Measurements from ENCODE around the gene CLCA1.

Gene CLCA1, protein sequence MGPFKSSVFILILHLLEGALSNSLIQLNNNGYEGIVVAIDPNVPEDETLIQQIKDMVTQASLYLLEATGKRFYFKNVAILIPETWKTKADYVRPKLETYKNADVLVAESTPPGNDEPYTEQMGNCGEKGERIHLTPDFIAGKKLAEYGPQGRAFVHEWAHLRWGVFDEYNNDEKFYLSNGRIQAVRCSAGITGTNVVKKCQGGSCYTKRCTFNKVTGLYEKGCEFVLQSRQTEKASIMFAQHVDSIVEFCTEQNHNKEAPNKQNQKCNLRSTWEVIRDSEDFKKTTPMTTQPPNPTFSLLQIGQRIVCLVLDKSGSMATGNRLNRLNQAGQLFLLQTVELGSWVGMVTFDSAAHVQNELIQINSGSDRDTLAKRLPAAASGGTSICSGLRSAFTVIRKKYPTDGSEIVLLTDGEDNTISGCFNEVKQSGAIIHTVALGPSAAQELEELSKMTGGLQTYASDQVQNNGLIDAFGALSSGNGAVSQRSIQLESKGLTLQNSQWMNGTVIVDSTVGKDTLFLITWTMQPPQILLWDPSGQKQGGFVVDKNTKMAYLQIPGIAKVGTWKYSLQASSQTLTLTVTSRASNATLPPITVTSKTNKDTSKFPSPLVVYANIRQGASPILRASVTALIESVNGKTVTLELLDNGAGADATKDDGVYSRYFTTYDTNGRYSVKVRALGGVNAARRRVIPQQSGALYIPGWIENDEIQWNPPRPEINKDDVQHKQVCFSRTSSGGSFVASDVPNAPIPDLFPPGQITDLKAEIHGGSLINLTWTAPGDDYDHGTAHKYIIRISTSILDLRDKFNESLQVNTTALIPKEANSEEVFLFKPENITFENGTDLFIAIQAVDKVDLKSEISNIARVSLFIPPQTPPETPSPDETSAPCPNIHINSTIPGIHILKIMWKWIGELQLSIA

DNA sequence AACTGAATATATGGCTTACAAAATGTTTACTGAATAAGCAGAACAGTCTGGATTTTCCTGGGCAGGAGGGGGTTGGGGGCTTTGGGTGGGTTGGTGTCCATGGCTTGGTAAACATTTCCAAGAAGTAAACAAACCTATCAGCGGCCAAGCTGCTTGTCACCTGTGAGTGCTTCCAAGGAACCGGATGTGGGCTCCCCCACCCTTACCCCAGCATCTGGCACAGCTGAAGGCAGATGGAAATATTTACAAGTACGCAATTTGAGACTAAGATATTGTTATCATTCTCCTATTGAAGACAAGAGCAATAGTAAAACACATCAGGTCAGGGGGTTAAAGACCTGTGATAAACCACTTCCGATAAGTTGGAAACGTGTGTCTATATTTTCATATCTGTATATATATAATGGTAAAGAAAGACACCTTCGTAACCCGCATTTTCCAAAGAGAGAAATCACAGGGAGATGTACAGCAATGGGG lies at the start of gene CLCA1:
CLCA1 (plus strand) TSS at position 427 of the 477 bp plus-strand sequence; CDS start at position 472, 45 bp downstream.
- DNase-seq (ENCODE audit: low read depth in 3 of 3), result no peak

DNA sequence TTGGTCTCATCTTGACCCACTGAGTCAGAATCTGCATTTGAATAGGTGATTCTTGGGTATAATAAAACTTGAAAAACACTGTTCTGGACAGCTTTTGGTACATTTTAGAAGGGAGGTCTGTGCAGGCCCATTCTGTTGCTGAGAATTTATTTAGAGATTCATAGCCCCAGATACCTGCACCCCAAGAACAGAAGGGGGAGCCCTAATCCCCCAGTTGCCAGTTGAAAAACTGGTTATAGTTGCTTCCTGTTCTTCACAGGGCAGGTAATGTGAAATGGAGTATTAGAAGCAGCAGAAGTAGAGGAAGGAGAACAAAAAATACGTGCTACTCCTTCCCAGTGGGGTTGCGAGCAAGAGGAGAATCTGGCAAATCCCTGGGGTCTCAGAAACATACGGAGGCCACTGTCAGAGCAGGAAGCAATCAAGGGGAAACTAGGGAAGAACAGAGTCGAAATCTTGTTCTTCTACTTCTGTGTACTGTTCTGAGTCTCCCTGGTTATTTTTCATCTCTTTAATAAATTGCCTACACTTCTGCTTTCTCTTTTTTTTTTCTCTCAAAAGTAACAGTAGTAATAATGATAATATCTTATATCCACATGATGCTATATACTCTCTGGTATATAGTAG lies 49.3 kb upstream of the CLCA1 start:
- no peak for DNase-seq (ENCODE audit: low read depth in 3 of 3)

DNA sequence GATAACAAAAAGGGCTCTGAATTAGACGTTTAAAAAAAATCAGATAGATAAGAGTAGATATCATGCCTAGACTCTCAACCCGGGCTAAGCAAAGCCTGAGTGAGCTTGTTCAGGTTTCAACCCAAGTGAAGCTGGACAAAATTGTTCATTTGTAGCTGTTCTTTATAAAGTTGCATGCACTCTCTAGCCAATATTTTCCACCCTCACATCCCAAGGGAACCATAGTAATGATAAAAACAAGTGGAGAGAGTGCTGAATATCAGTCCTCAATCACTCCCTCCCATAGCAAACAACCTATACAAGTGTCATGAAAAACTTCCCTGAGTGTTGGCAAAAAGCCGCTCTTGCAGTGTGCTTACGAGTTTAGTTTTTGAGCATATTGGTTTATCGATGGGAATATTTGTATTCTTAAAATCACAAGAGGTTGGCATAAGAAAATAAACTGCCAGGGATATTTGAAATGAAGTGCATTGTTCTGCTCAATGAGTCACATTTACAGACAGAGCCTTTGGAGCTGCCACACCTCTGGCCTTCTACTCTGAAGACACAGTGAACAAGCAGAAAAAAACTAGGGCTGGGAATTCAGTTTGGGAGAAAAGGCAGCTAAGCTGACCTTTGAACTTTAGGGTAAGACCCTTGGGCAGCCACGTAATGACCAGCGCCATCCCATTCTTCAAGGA lies 47.0 kb upstream of the CLCA1 start:
- no peak for DNase-seq (ENCODE audit: low read depth in 3 of 3)

DNA sequence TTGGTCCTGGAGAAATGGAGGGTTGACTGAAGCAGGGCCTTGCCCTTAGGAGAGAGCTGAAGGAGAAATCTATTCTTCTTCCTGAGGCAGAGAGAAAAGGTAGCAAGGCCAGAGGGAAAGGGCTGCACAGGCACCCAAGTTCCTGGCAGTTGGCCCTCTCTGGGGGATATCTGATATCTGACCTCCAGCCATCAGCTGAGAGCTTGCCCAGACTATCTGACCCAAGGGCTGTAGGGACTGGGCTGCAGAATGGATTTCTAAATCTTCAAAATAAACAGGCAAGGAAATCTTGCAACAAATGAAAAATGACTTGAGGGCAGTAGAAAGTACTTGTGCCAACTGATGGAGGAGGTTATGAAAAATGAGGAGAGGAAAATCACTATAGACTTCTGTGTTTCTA lies 45.3 kb upstream of the CLCA1 start:
- no peak for DNase-seq (ENCODE audit: low read depth in 3 of 3)

DNA sequence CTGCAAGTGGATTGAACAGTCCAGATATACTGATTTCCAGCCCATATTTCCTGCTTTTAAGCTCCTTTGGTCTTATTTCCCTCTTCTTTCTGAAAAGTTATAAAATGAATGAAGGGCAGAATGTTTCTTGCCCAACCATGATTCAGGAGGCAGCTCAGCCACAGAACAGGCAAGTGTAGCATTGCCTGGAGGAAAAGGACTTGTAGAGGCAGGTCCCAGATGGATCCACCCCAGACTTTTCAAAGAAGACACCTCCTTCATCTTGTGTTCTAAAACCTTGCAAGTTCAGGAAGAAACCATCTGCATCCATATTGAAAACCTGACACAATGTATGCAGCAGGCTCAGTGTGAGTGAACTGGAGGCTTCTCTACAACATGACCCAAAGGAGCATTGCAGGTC lies 44.9 kb upstream of the CLCA1 start, which contains the start of gene CLCA2:
CLCA2 (plus strand) TSS at position 299 of the 400 bp plus-strand sequence; CDS start at position 376, 77 bp downstream.
- no peak for DNase-seq (ENCODE audit: low read depth in 3 of 3)

DNA sequence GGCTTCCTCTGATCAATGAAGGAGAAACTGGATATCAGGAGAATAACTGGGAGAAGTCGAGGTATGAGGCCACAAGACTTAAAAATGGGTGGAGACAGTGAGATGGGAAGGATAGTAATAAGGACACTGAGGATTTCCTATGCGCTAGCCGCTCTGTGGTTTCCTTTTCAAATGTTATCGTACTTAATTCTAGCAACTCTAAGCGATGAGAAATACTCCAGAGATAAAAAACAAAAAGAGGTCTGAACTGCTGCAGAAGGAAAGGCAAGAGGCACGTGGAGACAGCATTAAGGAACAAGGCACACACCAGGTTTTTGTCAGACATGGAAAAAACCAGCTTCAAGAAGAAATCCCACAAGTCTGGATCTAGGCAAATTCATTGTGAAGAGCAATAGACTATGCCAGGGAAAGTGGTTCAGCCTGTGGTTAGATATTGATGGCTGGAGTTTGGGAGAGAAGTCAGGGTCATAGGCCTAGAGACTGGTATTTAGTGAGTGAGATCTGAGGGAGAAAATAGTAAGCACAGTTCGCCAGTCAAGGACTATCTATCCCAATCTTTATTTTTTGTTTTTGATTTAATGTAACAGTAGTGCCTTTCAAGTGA lies 39.5 kb upstream of the CLCA1 start:
- DNase-seq (ENCODE audit: low read depth in 3 of 3), result no peak

DNA sequence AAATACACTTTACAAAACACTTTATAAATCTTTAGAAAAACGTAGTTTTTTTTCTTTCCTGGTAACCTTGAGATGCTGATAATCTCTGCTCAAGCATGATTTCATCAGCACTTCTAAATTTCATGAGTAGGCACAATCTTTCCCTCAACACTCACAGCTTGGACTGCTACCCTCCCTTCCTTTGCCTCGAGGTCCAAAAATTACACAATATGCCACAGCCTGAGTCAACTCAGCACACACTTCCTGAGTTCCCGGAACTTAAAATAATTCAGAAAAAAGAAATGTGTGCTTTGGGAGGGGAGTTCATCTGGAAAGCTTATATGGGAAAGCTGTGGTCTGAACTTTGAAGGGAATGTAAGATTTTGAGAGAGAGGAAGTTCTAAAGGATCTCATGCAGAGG lies 38.9 kb upstream of the CLCA1 start:
- no peak for DNase-seq (ENCODE audit: low read depth in 3 of 3)

DNA sequence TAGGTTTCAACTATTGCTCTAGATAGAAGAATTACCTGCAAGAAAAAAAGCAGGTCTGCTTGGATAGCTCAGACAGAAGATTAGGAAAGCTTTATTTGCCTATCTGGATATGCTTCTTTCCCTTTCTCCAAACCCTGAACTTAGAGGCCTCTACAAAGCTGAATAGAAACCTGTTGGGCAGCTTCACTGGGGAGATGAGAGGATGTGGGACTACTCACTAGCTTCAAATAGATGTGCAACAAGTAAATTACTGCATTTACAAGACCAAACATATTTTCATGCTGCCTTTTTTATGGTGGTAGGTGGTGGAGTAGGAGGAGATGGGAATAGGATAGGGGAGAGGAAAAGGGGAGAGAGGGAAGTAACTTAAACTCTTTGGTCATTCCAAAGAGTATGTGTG lies 38.4 kb upstream of the CLCA1 start:
- DNase-seq (ENCODE audit: low read depth in 3 of 3), result no peak

DNA sequence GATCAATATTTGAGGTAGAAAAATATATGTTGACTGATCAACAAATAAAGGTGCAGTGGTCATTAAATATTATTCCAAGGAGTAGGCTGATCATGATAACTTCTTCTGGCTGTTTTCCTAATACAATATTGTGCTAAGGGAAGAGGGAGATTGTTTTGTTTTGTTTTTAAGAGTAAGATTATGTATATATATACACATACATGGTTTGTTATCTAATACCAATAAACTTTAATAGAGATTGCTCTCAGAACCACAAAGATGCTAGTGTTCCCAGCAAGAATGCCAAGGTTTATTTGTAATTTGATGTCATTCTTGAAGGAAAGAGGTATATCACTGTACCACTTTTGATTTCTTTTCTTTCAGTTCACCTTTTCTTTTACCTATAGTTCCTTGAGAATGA lies 34.7 kb upstream of the CLCA1 start:
- DNase-seq (ENCODE audit: low read depth in 3 of 3), result no peak

DNA sequence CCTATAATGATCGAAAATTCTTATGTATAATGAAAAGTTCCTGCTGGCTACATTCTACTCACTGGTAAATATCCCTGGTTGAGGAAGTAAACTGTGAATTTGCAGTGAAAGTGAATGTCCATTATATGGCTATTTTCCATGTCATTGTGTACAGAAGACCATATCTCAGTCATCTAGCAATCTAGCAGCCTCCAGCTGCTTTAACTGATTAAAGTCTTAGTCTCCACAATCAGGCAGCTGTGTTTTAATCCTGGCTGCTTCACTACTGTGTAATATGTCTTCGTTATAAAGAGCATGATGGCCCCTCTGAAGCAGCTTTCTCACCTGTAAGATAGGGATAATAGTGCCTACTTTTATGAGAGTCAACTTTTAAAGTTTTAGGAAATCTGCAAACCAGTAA lies 33.4 kb upstream of the CLCA1 start:
- DNase-seq (ENCODE audit: low read depth in 3 of 3), result no peak

DNA sequence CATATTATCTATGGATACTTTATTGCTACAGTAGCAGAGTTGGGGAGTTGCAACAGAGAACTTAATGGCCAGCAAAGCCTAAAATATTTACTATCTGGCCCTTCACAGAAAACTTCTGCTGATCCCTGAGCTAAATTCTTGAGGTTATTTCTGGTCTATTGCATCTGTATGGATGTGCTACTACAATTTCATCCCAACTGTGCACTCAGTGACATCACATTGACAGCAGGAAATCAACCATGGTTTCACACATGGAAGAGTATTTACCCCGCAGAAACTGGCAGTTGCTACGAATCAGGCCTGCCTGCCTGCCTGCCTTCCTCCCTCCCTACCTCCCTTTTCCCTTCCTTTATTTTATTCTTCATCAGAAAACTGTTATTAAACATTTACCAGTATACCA lies 32.7 kb upstream of the CLCA1 start:
- DNase-seq (ENCODE audit: low read depth in 3 of 3), result no peak

DNA sequence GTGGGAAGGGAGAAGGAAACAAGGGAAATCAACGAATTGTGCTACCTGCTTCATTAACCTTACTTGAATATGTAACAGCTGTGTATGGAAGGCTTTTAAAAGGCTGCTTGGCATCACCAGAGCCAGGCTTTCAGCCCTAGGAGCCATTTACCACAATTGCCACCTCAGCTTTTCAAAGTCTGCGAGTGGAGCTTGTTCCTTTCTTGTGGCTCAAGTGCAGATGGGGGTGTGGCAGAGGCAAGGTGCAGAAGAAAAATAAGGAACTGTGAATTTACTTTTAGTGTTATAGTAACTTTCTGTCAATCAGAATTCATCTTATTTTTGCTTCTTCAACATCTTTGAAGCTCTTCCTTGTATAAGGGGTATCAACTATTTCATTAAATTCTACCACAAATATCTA lies 27.1 kb upstream of the CLCA1 start:
- no peak for DNase-seq (ENCODE audit: low read depth in 3 of 3)

DNA sequence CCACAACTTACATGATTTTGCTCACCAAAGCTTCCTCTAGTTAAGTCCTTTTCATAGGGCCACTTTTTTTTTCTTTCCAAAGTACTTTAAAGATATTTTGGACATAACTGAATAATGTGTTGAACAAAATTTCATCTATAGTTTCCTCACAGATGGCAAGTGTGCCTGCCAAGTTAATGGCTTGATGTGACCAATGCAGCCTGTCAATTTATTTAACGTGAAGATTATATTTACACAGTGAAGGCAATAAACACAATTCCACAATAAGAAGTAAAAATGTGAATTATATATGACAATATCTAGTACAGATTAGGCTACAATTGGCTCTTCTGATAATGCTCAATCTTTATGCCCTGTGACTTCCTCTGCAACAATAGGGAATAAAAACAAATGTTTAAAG lies 26.7 kb upstream of the CLCA1 start:
- DNase-seq (ENCODE audit: low read depth in 3 of 3), result no peak

DNA sequence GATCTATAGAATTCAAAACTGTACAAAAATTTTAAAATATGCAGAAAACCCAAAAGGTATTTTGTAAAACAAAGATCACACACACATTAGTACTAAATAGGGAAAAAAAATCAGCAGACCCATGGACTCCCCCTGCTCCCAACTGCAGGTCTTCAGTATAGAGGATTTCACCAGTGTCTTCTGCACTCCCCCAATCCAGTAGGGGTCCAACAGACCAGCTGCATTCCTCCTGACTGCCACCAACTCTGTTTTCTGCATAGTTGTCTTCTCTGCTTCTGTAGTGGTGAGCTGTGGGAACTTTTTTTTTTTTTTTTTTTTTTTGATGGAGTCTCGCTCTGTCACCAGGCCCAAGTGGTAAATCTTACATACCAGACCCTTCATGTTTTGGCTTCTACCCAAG lies 22.8 kb upstream of the CLCA1 start:
- no peak for DNase-seq (ENCODE audit: low read depth in 3 of 3)

DNA sequence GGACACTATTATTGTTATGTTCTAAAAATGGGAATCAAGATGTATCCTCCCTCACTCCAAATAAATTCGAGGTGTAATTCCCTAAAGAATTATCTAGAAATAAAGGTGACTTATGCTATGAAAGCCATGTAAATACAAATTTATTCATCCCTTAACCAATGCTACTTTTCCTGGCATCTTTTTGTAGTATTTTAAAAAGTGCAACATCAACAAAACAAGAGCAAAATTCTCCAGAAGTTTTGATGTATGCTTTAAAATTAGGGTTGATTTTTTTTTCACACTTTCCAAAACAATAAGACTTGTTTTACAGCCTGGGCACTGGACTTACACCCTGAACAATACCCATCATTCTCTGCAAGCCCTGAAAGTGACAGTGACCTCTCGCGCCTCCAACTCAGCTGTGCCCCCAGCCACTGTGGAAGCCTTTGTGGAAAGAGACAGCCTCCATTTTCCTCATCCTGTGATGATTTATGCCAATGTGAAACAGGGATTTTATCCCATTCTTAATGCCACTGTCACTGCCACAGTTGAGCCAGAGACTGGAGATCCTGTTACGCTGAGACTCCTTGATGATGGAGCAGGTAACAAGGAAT lies 21.4 kb upstream of the CLCA1 start:
- DNase-seq (ENCODE audit: low read depth in 3 of 3), result no peak

DNA sequence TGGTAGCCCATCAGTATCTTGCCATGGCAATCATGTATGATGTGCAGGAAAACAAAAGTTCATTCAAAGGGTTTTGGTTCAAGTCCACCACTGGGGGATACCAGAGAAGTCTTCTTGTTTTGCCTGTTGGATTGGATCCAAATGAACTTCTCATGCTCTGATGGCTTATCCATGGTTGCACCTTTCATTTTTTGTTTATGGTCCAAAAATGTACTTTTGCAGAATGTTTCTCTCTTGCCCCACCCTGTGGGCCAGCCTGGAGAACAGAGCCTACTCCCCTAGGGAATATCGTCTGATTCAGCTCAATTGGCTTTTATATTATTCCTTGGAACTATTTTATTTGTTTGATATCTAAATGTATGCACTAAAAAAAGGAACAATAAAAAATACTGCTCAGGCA lies 20.1 kb upstream of the CLCA1 start:
- DNase-seq (ENCODE audit: low read depth in 3 of 3), result no peak

DNA sequence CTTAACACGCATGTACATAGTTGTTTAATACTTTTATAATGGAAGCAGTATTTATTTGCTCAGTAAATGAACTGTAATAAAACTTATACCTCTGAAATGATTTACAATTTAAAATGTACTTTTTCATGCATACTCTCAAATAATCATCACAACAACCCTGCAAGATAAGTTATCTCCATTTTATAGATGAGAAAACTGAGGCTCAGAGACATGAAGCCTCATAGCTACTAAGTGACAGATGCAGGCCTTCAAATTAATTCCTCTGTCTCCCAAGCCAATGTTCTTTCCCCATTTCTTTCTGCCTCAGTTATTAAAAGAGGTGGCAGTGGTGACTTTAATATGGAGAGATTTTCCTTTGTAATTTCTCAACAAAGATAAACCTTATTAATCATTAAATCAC lies 19.6 kb upstream of the CLCA1 start:
- DNase-seq (ENCODE audit: low read depth in 3 of 3), result no peak

DNA sequence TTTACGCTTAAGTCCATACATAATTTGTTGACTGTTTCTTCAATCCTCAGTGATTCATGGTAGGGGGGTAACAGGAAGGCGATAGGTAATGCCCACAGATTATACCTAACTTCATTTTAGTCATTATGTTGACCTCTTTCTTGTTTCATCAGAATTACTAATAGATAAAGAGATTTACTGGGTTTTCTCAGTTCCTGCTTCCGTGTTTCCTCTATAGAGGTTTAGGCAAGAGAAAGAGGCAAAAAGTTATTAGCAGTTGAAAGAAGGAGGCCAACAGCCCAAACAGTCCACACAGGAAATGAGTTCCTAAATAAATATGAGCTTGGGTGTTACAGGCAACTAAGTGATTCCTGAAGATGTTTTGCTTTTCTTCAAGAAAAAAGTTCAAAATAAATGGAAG lies 17.9 kb upstream of the CLCA1 start:
- DNase-seq (ENCODE audit: low read depth in 3 of 3), result no peak

DNA sequence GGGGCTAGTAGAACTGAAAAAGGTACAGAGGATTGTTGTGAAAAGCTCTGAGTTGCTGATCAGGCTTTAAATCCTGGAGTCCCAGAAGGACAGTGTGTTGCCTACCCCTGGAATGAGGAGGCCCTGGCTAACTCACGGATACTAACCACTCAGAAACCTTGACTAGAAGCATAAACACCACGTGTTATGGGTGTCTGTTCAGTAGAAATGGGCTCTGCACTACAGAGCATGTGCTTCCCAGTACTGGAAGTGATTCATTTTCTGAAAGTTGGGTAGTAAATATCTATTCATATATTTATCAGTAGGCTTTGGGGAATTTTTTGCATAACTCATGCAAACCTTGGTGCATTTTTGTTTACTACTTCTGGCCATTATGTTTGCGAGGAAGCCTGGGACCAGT lies 15.1 kb upstream of the CLCA1 start:
- DNase-seq (ENCODE audit: low read depth in 3 of 3), result no peak

DNA sequence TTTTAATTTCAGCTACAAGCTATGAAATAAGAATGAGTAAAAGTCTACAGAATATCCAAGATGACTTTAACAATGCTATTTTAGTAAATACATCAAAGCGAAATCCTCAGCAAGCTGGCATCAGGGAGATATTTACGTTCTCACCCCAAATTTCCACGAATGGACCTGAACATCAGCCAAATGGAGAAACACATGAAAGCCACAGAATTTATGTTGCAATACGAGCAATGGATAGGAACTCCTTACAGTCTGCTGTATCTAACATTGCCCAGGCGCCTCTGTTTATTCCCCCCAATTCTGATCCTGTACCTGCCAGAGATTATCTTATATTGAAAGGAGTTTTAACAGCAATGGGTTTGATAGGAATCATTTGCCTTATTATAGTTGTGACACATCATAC lies 13.7 kb upstream of the CLCA1 start:
- no peak for DNase-seq (ENCODE audit: low read depth in 3 of 3)

DNA sequence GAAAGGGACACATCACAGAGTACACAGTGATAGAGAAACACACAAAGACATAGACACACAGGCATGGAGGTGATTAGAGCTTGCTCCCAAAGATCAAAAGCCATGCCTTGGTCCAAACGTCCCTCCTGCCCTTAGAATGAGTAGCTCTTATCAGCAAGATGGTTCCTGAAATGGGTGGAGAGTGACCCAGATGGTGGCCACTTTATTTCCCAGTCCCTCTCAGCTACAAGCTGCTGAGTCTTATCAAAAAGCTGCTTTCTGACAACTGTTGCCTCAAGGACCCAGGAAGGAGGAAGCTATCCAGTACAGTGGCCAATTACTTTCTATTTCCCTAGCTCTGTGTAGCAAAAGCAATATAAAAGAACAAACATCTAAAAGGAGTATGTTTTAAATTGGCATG lies 7.7 kb upstream of the CLCA1 start:
- no peak for DNase-seq (ENCODE audit: low read depth in 3 of 3)

Data from stimulated activated CD4-positive, alpha-beta T cell treated with anti-CD3 and anti-CD28 coated beads, TNF-alpha, amount 100 ng/mL, for 4 hours (primary cell).